ENCODE data around the gene MLXIPL. TPM values are rescaled to one million over a fixed set of nuclear protein-coding genes. Genes with fewer than 3 reads are reported as not detected.

Gene MLXIPL
- total and polyA plus RNA-seq, 4 donors: 50.3 to 384 (median 232) TPM

DNA sequence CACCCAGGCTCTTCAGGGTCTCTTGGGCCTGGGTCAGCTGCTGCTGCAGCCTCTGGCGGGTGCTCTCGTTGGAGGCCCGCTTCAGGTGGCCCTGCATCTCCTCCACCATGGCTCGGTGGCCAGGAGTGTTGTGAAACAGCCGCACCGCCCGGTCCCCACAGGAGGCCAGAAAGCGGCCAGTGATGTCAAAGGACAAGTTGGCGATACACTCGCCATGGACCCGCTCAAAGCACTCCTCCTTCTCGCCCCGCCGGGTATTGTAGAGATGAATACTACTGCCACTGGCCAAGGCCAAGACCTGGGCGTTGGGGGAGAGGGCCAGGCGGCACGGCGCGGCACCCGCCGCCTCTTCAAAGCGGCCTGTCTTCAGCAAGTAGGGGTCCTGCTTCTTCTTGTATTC is 53.8 kb downstream of the MLXIPL start:
- H3K27me3 ChIP-seq (ENCODE audit: control insufficient read depth in 4 of 4, insufficient read depth in 4 of 4, low read length in 3 of 4): no peaks in the 10 kb centered on the region
- peaks cover 14 to 44% (median 28%) of the 10 kb centered on the region in 4 donors for H3K36me3 ChIP-seq (ENCODE audit: control insufficient read depth in 4 of 4, insufficient read depth in 3 of 4, low read depth in 1 of 4, low read length in 3 of 4)
- no peak overlapping the region for H3K4me3 ChIP-seq (ENCODE audit: low read depth in 1 of 3, low read length in 3 of 3)
- H3K9ac ChIP-seq (ENCODE audit: low read depth in 1 of 2, low read length in 2 of 2): no peak overlapping the region
- 98% methylated on average over 22 of the region's 22 CpGs for WGBS
- no peak for TF ChIP-seq FOXA2 (IDR thresholded peaks at IDR 0.05)
- no peak for TF ChIP-seq NR2F2 (IDR thresholded peaks at IDR 0.05)
- TF ChIP-seq EGR1 (IDR thresholded peaks at IDR 0.05; ENCODE audit: low read depth in 2 of 2): no peak
- TF ChIP-seq, protein P1, sequence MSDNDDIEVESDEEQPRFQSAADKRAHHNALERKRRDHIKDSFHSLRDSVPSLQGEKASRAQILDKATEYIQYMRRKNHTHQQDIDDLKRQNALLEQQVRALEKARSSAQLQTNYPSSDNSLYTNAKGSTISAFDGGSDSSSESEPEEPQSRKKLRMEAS (IDR thresholded peaks at IDR 0.05): no peak
- TF ChIP-seq, protein P2, sequence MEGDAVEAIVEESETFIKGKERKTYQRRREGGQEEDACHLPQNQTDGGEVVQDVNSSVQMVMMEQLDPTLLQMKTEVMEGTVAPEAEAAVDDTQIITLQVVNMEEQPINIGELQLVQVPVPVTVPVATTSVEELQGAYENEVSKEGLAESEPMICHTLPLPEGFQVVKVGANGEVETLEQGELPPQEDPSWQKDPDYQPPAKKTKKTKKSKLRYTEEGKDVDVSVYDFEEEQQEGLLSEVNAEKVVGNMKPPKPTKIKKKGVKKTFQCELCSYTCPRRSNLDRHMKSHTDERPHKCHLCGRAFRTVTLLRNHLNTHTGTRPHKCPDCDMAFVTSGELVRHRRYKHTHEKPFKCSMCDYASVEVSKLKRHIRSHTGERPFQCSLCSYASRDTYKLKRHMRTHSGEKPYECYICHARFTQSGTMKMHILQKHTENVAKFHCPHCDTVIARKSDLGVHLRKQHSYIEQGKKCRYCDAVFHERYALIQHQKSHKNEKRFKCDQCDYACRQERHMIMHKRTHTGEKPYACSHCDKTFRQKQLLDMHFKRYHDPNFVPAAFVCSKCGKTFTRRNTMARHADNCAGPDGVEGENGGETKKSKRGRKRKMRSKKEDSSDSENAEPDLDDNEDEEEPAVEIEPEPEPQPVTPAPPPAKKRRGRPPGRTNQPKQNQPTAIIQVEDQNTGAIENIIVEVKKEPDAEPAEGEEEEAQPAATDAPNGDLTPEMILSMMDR (IDR thresholded peaks at IDR 0.05; ENCODE audit: low read depth, low read length, missing input control): no peak
- TF ChIP-seq, protein P3, sequence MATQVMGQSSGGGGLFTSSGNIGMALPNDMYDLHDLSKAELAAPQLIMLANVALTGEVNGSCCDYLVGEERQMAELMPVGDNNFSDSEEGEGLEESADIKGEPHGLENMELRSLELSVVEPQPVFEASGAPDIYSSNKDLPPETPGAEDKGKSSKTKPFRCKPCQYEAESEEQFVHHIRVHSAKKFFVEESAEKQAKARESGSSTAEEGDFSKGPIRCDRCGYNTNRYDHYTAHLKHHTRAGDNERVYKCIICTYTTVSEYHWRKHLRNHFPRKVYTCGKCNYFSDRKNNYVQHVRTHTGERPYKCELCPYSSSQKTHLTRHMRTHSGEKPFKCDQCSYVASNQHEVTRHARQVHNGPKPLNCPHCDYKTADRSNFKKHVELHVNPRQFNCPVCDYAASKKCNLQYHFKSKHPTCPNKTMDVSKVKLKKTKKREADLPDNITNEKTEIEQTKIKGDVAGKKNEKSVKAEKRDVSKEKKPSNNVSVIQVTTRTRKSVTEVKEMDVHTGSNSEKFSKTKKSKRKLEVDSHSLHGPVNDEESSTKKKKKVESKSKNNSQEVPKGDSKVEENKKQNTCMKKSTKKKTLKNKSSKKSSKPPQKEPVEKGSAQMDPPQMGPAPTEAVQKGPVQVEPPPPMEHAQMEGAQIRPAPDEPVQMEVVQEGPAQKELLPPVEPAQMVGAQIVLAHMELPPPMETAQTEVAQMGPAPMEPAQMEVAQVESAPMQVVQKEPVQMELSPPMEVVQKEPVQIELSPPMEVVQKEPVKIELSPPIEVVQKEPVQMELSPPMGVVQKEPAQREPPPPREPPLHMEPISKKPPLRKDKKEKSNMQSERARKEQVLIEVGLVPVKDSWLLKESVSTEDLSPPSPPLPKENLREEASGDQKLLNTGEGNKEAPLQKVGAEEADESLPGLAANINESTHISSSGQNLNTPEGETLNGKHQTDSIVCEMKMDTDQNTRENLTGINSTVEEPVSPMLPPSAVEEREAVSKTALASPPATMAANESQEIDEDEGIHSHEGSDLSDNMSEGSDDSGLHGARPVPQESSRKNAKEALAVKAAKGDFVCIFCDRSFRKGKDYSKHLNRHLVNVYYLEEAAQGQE (IDR thresholded peaks at IDR 0.05): no peak
- TF ChIP-seq, protein P4, sequence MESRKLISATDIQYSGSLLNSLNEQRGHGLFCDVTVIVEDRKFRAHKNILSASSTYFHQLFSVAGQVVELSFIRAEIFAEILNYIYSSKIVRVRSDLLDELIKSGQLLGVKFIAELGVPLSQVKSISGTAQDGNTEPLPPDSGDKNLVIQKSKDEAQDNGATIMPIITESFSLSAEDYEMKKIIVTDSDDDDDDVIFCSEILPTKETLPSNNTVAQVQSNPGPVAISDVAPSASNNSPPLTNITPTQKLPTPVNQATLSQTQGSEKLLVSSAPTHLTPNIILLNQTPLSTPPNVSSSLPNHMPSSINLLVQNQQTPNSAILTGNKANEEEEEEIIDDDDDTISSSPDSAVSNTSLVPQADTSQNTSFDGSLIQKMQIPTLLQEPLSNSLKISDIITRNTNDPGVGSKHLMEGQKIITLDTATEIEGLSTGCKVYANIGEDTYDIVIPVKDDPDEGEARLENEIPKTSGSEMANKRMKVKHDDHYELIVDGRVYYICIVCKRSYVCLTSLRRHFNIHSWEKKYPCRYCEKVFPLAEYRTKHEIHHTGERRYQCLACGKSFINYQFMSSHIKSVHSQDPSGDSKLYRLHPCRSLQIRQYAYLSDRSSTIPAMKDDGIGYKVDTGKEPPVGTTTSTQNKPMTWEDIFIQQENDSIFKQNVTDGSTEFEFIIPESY (IDR thresholded peaks at IDR 0.05): no peak
- no peak for TF ChIP-seq TAF1 (conservative IDR thresholded peaks at IDR 0.05)
- TF ChIP-seq RXRA (IDR thresholded peaks at IDR 0.05): no peak
- no peak for TF ChIP-seq HNF4A (conservative IDR thresholded peaks at IDR 0.05)
- no peak for DNase-seq (ENCODE audit: low spot score)
- H3K4me1 ChIP-seq (ENCODE audit: control insufficient read depth in 4 of 4, insufficient read depth in 4 of 4, low read length in 3 of 4): peaks cover 0 to 7% (median 0%) of the 10 kb centered on the region in 4 donors
- no peaks in the 10 kb centered on the region for H3K9me3 ChIP-seq (ENCODE audit: control insufficient read depth in 4 of 4, low read length in 3 of 4)
- no peak overlapping the region for H3K27ac ChIP-seq (ENCODE audit: low read depth in 1 of 2, low read length in 2 of 2)

DNA sequence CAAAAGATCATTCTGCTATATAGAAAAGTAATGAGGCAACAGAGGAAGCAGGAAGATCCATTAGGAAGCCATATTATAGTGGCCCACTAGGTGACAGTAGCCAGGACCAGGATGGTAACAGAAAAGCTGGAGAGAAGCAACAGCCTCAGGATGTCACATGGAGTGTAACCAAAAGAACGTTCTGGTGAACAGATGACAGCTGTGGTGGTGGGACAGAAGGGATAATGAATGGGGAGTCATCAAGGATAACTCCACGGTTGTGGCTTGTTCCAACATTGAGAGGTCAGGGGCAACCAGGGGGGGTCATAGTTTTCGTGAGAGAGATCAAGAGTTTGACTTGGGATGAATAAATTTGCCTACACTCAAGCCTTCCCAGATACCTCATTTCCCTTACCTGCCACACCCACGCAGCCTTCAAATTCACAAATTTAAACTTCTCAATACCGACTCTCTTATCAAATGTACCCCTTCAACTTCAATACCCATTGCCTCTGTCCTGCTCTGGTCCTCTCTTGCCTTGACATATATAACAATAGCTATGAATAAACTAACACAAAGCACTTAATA is 55.2 kb downstream of the MLXIPL start:
- peaks cover 14 to 39% (median 24%) of the 10 kb centered on the region in 4 donors for H3K36me3 ChIP-seq (ENCODE audit: control insufficient read depth in 4 of 4, insufficient read depth in 3 of 4, low read depth in 1 of 4, low read length in 3 of 4)
- H3K9ac ChIP-seq (ENCODE audit: low read depth in 1 of 2, low read length in 2 of 2): no peak overlapping the region
- no peak for DNase-seq (ENCODE audit: low spot score)
- no peaks in the 10 kb centered on the region for H3K9me3 ChIP-seq (ENCODE audit: control insufficient read depth in 4 of 4, low read length in 3 of 4)
- no peak overlapping the region for H3K4me3 ChIP-seq (ENCODE audit: low read depth in 1 of 3, low read length in 3 of 3)
- 88% methylated on average over 5 of the region's 5 CpGs for WGBS
- no peak overlapping the region for H3K27ac ChIP-seq (ENCODE audit: low read depth in 1 of 2, low read length in 2 of 2)
- TF ChIP-seq JUND (IDR thresholded peaks at IDR 0.05) (no peak), NR2F2 (IDR thresholded peaks at IDR 0.05) (no peak), RXRA (IDR thresholded peaks at IDR 0.05) (no peak), SP1 (IDR thresholded peaks at IDR 0.05) (no peak), YY1 (IDR thresholded peaks at IDR 0.05) (no peak), FOXA1 (IDR thresholded peaks at IDR 0.05) (no peak)
- TF ChIP-seq, protein P3 (IDR thresholded peaks at IDR 0.05): no peak
- TF ChIP-seq, protein P4 (IDR thresholded peaks at IDR 0.05): no peak
- H3K4me1 ChIP-seq (ENCODE audit: control insufficient read depth in 4 of 4, insufficient read depth in 4 of 4, low read length in 3 of 4): peaks cover 0 to 8% (median 0%) of the 10 kb centered on the region in 4 donors
- H3K27me3 ChIP-seq (ENCODE audit: control insufficient read depth in 4 of 4, insufficient read depth in 4 of 4, low read length in 3 of 4): no peaks in the 10 kb centered on the region

All from liver (tissue), 9 donors.